NCI-H2107 (cell line): ENCODE data around the gene PI4K2A.

ENCODE experiments used
- DNase-seq: peaks from one replicate; lab custom pipeline; 2025; lab: John Stamatoyannopoulos, UW

The PI4K2A gene

GRCh38 chr10:97640174-97640867, at the start of gene PI4K2A:
PI4K2A (plus strand) TSS chr10:97640671; CDS start chr10:97640743, 72 bp downstream.
- DNase-seq: peak; percentile 82

- no peak for DNase-seq
Observed at GRCh38 chr10:97590748-97591495, 49.5 kb upstream of the PI4K2A start.

- no peak for DNase-seq
Observed at GRCh38 chr10:97593421-97593820, 47.0 kb upstream of the PI4K2A start.

- no peak for DNase-seq
Observed at GRCh38 chr10:97596101-97597082, 44.1 kb upstream of the PI4K2A start.

- no peak for DNase-seq
Observed at GRCh38 chr10:97597778-97598177, 42.7 kb upstream of the PI4K2A start.

GRCh38 chr10:97598407-97599271, 41.8 kb upstream of the PI4K2A start:
- no peak for DNase-seq

GRCh38 chr10:97599272-97599619, 41.2 kb upstream of the PI4K2A start:
- DNase-seq: no peak

- DNase-seq: no peak
Observed at GRCh38 chr10:97600616-97601015, 39.9 kb upstream of the PI4K2A start.

GRCh38 chr10:97601268-97602215, 38.9 kb upstream of the PI4K2A start:
- no peak for DNase-seq

GRCh38 chr10:97607095-97607636, 33.3 kb upstream of the PI4K2A start:
- DNase-seq: no peak

GRCh38 chr10:97608991-97609561, 31.4 kb upstream of the PI4K2A start:
- no peak for DNase-seq

- DNase-seq: no peak
Observed at GRCh38 chr10:97611473-97611872, 29.0 kb upstream of the PI4K2A start.

GRCh38 chr10:97612386-97612785, 28.1 kb upstream of the PI4K2A start:
- DNase-seq: no peak

GRCh38 chr10:97618285-97618684, 22.2 kb upstream of the PI4K2A start:
- no peak for DNase-seq

- DNase-seq: no peak
Observed at GRCh38 chr10:97618733-97619132, 21.7 kb upstream of the PI4K2A start.

GRCh38 chr10:97623277-97623676, 17.2 kb upstream of the PI4K2A start:
- no peak for DNase-seq

GRCh38 chr10:97627731-97628130, 12.7 kb upstream of the PI4K2A start:
- DNase-seq: no peak

GRCh38 chr10:97628228-97628627, 12.2 kb upstream of the PI4K2A start:
- DNase-seq: no peak

GRCh38 chr10:97629289-97629688, 11.2 kb upstream of the PI4K2A start:
- DNase-seq: no peak

- DNase-seq: no peak
Observed at GRCh38 chr10:97631098-97631497, 9.4 kb upstream of the PI4K2A start.
